Myocyte (in vitro differentiated cells): ENCODE results near the gene DUOX2. TPM values are rescaled to one million over a fixed set of nuclear protein-coding genes. Genes with fewer than 3 reads are reported as not detected.
"Not testable (repeated sequence)": the region's sequence is repeated elsewhere in the genome, so short reads cannot be mapped to it uniquely, and the experiment has no call there.

ENCODE experiments used
- DNase-seq: peaks from one replicate; pipeline ENCODE4 v3.0.0-alpha.2; 2012; ENCODE audit warnings: low read depth
- total RNA-seq: library from RNA; depleted of rRNA; stranded (reverse); fragments of >200 nt; gene quantifications from 2 replicates; pipeline ENCODE4 v1.2.3, GENCODE V29; 2014

DUOX2 gene
- total RNA-seq, 1 donor from 2014 or later, result not detected

- DNase-seq, result not testable (repeated sequence)
These were observed 38.3 kb downstream of the DUOX2 start for GRCh38 chr15:45075440-45076320.

DNA sequence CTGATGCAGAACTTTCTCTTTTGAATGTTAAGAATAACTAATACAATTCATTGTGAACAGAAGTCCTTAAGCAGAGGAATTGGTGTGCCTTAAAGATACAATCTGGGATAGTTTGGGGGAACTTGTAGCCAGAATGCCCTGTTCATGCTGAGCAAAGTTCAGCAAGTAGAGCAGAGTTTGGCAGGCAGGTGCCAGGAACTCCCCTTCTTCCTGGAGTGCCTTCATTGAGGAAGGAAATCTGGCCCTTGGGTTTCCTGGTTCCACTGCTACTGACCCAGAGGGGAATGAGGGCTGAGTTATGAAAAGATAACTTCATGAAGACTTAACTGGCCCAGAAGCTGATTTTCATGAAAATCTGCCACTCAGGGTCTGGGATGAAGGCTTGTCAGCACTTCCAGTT is 40.4 kb downstream of the DUOX2 start:
- not testable (repeated sequence) for DNase-seq

DNA sequence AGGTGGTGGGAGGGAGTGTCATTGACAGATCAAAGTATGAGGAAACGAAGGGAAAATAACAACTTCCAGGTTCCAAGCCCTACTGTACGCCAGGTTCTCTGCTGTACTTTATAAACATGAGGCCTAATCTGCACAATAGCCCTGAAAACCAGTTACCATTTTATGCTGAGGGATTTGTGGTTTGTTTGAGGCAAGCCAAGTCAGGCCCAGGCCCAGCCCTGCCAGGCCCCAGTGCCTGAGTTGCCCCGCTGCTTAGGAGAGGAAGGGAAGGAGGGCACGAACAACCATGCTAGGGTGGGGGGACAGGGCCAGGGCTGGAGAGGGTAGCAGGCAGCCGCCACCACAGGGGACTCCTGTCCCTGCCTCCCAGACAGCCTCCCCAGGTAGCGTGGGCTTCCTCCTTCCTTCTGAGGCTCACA is 44.0 kb downstream of the DUOX2 start:
- DNase-seq, result not testable (repeated sequence)

DNA sequence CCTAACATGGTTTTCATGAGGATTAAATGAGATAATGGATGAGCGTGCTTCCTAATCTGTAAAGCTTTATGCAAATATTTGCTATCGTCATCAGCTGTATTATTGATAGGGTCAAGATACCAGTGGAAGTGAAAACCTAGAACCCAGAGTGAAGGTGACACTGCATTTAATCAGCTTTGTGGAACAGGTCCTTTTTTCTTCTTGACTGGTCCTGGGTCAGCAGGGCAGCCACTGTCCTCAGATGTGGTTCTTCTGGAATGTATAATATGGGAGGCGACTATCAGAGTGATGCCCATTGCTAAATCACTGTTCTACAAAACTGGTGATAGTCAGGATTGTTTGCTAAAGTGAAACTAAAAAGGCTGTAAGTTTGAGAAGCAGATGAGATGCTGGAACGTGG is 49.6 kb downstream of the DUOX2 start:
- no peak for DNase-seq

GRCh38 chr15:45062301-45062700 is 51.7 kb downstream of the DUOX2 start:
- not testable (repeated sequence) for DNase-seq

DNA sequence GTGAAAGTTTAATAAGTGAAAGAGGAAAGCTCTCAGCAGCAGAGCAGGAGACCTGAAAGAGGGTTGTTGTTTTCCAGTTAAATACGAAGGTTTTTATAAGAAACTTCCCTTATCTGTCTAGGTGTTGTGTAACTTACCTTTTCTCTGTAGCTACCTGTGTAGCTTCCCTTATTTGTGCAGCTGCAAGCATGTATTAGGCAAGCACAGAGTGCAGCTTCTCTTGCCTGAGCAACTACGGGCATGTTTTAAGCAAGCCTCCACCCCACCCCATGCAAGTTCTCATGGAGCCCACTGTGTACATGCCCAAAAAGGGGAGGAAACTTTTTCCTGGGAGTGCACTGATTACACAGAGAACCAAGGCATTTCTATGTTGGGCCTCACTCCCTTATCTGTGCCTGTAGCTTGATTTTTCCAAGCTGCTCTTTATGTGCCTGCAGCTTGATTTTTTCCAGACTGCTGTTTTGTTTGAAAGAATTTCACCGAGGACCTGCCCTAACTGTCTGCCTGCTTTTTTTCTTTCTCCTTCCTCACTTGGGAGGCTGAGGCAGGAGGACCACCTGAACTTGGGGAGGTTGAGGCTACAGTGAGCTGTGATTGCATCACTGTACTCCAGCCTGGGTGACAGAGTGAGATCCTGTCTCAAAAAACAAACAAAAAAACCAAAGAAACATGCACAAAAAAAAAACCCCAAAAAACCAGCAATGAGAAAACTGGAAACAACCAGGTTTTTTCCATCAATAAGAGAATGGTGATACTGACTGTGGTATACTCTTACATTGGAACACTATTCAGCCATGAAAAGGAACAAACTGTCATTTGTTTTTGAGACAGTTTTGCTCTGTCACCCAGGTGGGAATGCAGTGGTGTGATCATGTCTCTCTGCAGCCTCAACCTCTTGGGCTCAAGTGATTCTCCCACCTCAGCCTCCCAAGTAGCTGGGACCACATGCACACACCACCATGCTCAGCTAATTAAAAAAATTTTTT is 55.0 kb downstream of the DUOX2 start:
- not testable (repeated sequence) for DNase-seq

DNA sequence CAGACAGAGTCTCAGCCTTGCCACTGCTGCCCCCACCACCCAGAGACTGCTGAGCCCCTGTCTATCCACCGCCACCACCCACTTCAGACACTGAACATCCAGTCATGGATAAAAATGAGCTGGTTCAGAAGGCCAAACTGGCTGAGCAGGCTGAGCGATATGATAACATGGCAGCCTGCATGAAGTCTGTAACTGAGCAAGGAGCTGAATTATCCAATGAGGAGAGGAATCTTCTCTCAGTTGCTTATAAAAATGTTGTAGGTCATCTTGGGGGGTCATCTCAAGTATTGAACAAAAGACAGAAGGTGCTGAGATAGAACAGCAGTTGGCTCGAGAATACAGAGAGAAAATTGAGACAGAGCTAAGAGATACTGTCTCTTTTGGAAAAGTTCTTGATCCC is 61.3 kb downstream of the DUOX2 start:
- DNase-seq, result not testable (repeated sequence)

- DNase-seq, result no peak
These were observed 63.4 kb downstream of the DUOX2 start for GRCh38 chr15:45050587-45050986.

DNA sequence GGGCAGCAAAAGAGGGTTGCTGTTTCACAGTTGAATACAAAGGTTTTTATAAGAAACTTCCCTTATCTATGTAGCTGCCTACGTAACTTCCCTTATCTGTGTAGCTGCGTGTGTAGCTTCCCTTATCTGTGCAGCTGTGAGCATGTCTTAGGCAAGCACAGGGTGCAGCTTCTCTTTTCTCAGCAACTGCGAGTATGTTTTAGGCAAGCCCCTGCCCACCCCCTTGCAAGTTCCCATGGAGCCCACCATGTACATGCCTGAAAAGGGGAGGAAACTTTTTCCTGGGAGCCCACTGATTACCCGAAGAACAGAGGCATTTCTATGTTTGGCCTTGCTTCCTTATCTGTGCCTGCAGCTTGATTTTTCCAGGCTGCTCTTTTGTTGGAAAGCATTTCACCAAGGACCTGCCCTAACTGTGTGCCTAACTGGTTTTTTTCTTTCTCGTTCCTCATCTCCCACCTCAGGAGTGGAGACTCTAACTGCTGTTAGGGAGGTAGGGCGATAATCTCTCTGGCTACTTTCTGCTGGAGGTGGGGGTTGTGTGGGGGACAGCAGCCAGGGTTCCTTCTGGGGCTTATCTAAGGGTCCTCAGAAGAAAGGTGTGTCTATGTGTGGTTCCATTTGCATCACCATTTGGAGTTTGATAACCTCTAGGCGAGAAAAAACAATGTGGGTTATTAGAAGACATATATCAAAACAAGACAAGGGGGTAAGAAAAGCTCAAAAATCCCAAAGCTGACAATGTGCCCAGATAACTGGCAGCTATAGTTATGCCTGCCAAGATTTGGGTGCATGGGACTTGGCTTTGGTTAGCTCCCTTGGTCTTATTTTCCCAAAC is 65.0 kb downstream of the DUOX2 start:
- DNase-seq, result no peak

DNA sequence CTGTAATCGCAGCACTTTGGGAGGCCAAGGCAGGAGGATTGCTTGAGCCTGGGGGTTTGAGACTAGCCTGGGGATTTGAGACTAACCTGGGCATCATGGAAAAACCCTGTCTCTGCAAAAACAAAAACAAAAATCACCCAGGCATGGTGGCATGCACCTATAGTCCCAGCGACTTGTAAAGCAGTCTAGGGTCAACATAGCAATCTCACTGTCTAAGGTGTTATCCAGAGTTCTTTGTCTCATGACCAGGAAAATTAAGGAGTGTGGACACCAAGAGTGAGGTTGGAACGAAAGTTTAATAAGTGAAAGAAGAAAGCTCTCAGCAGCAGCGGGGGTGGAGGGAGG is 65.6 kb downstream of the DUOX2 start:
- not testable (repeated sequence) for DNase-seq

- DNase-seq, result not testable (repeated sequence)
These were observed 69.7 kb downstream of the DUOX2 start for GRCh38 chr15:45044270-45044669.

DNA sequence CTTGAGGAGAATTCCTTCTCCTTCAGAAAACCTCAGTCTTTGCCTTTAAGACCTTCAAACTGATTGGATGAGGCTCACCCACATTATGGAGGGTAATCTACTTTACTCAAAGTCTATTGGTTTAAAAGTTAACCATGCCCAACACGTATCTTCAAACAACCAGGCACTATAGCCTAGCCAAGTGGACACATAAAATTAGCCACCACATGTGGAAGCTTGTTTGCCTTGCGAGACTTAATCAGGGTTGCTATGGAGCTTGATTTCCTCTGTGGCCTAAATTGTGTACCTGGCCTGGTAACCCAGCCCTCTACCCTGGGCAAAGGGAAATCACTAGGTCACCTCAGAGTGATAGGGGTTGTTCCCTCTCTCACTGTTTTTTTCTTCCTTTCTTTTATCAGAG is 71.1 kb downstream of the DUOX2 start:
- not testable (repeated sequence) for DNase-seq

Other genes starting within 250 kb of the DUOX2 start
- not detected in 2 replicates for gene TERB2, start 157.5 kb downstream of the DUOX2 start, total RNA-seq
- 8.3 and 11.2 TPM in 2 replicates for gene SORD, start 91.0 kb downstream of the DUOX2 start, total RNA-seq
- gene DUOXA2, start 154 bp upstream of the DUOX2 start, total RNA-seq, result not detected in 2 replicates
- gene DUOXA1, start 15.7 kb upstream of the DUOX2 start, total RNA-seq, result not detected in 2 replicates
- gene DUOX1, start 15.8 kb upstream of the DUOX2 start, total RNA-seq, result not detected in 2 replicates
- gene SHF, start 73.8 kb upstream of the DUOX2 start, total RNA-seq, result 104 and 161 TPM in 2 replicates
- gene SLC28A2, start 138.1 kb upstream of the DUOX2 start, total RNA-seq, result not detected in 2 replicates